ENCODE results near the gene CLCN1.

Gene CLCN1

GRCh38 chr7:143363016-143363937 lies 47.4 kb downstream of the CLCN1 start:
- Histone ChIP-seq H3K4me3 (ENCODE audit: extremely low read depth, insufficient read depth, low read length, poor library complexity, severe bottlenecking) (peak overlapping the region; percentile 62), H3K36me3 (ENCODE audit: control insufficient read depth, insufficient read depth, low read length) (no peaks in the 10 kb centered on the region), H3K27ac (ENCODE audit: low read depth, low read length, severe bottlenecking) (no peak overlapping the region), H3K4me1 (ENCODE audit: control insufficient read depth, insufficient read depth, low read length, poor library complexity, severe bottlenecking) (peaks cover 4% of the 10 kb centered on the region), H3K9me3 (ENCODE audit: control insufficient read depth, low read length) (no peaks in the 10 kb centered on the region)
- 59 to 61% methylated on average over 15 to 17 of the region's 19 CpGs for WGBS, 2 experiments (ENCODE audit: insufficient coverage in 2 of 2)

GRCh38 chr7:143367972-143368371 lies 52.1 kb downstream of the CLCN1 start:
- Histone ChIP-seq H3K4me3 (ENCODE audit: extremely low read depth, insufficient read depth, low read length, poor library complexity, severe bottlenecking) (no peak overlapping the region), H3K9me3 (ENCODE audit: control insufficient read depth, low read length) (no peaks in the 10 kb centered on the region), H3K36me3 (ENCODE audit: control insufficient read depth, insufficient read depth, low read length) (no peaks in the 10 kb centered on the region), H3K4me1 (ENCODE audit: control insufficient read depth, insufficient read depth, low read length, poor library complexity, severe bottlenecking) (peaks cover 10% of the 10 kb centered on the region), H3K27ac (ENCODE audit: low read depth, low read length, severe bottlenecking) (no peak overlapping the region)
- 80 to 95% methylated on average over 3 to 4 of the region's 4 CpGs for WGBS, 2 experiments (ENCODE audit: insufficient coverage in 2 of 2)

DNA sequence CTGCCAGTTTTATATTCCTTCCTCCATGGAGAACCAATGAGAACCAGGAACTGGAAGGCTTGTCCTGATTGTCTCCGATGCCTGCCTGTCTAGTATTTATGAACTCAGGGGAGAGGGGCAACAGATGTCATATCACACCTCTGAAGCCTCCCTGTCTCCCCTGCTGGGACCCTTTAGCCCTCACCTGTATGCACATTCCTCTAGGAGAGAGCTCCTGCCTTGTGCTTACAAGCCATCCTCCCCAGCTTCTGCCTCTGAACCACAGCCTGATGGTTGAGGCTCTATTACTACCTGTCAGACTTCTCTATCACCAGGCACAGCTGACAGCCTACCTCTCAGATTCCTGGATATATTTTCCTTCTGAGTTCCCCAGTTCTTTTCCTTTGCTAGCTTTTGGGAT lies 52.5 kb downstream of the CLCN1 start:
- H3K4me3 ChIP-seq (ENCODE audit: extremely low read depth, insufficient read depth, low read length, poor library complexity, severe bottlenecking) = no peak overlapping the region
- WGBS, 2 experiments (ENCODE audit: insufficient coverage in 2 of 2) = 100% methylated on average over 1 of the region's 1 CpG; no CpG with 5 or more reads in 1 of the 2 experiments
- no peaks in the 10 kb centered on the region for H3K36me3 ChIP-seq (ENCODE audit: control insufficient read depth, insufficient read depth, low read length)
- H3K9me3 ChIP-seq (ENCODE audit: control insufficient read depth, low read length) = no peaks in the 10 kb centered on the region
- no peak overlapping the region for H3K27ac ChIP-seq (ENCODE audit: low read depth, low read length, severe bottlenecking)
- H3K4me1 ChIP-seq (ENCODE audit: control insufficient read depth, insufficient read depth, low read length, poor library complexity, severe bottlenecking) = peaks cover 10% of the 10 kb centered on the region

DNA sequence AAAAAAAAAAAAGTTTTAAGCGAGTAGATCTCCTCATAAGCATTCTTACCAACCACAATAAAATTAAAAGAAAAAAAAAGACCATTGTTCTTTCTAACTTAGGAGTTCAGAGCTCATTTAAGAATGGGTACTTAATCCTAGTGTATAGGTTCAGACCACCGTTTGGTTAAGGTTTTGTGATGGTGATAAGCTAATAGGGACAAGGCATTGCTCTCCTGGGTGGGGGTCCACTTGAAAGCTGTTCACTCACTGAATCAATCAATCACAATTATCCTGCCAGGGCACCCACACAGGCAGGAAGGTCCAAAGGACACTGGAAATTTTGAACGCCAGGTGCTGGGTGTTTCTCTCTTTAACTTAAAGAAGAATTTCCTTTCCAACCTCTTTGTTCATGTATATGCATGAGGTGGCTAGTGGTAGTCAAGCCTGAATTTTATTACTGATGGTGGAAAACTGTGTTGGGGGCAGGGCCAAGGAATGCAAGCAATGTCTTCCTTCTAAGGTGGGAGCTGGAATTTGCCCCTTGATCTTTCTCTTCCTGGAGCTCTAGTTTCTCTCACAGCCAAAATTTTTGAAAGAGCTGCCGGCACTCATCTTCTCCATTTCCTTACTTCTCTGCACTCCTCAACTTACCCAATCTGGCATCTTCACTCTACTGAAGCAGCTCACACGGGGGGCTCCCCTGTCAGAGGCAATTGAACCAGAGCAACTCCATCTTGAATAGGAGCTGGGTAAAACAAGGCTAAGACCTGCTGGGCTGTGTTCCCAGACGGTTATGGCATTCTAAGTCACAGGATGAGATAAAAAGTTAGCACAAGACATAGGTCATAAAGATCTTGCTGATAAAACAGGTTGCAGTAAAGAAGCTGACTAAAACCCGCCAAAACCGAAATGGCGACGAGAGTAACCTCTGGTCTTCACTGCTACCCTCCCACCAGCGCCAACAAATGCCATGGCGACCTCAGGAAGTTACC lies 54.1 kb downstream of the CLCN1 start:
- no peaks in the 10 kb centered on the region for H3K36me3 ChIP-seq (ENCODE audit: control insufficient read depth, insufficient read depth, low read length)

GRCh38 chr7:143372070-143372469 lies 56.2 kb downstream of the CLCN1 start:
- Histone ChIP-seq H3K4me3 (ENCODE audit: extremely low read depth, insufficient read depth, low read length, poor library complexity, severe bottlenecking) (no peak overlapping the region), H3K4me1 (ENCODE audit: control insufficient read depth, insufficient read depth, low read length, poor library complexity, severe bottlenecking) (peaks cover 22% of the 10 kb centered on the region), H3K36me3 (ENCODE audit: control insufficient read depth, insufficient read depth, low read length) (no peaks in the 10 kb centered on the region), H3K27ac (ENCODE audit: low read depth, low read length, severe bottlenecking) (no peak overlapping the region), H3K9me3 (ENCODE audit: control insufficient read depth, low read length) (peaks cover 1% of the 10 kb centered on the region)
- 83 to 93% methylated on average over 4 of the region's 4 CpGs for WGBS, 2 experiments (ENCODE audit: insufficient coverage in 2 of 2)

More for the DNA sequence above, 54.1 kb downstream of the CLCN1 start:
- H3K9me3 ChIP-seq (ENCODE audit: control insufficient read depth, low read length) = no peaks in the 10 kb centered on the region
- WGBS, 2 experiments (ENCODE audit: insufficient coverage in 2 of 2) = 60 to 63% methylated on average over 4 to 7 of the region's 12 CpGs
- H3K4me3 ChIP-seq (ENCODE audit: extremely low read depth, insufficient read depth, low read length, poor library complexity, severe bottlenecking) = no peak overlapping the region
- no peak overlapping the region for H3K27ac ChIP-seq (ENCODE audit: low read depth, low read length, severe bottlenecking)
- peaks cover 10% of the 10 kb centered on the region for H3K4me1 ChIP-seq (ENCODE audit: control insufficient read depth, insufficient read depth, low read length, poor library complexity, severe bottlenecking)

- Histone ChIP-seq H3K36me3 (ENCODE audit: control insufficient read depth, insufficient read depth, low read length) (no peaks in the 10 kb centered on the region), H3K4me3 (ENCODE audit: extremely low read depth, insufficient read depth, low read length, poor library complexity, severe bottlenecking) (no peak overlapping the region), H3K27ac (ENCODE audit: low read depth, low read length, severe bottlenecking) (no peak overlapping the region), H3K4me1 (ENCODE audit: control insufficient read depth, insufficient read depth, low read length, poor library complexity, severe bottlenecking) (peaks cover 22% of the 10 kb centered on the region), H3K9me3 (ENCODE audit: control insufficient read depth, low read length) (peaks cover 3% of the 10 kb centered on the region)
- WGBS, 2 experiments (ENCODE audit: insufficient coverage in 2 of 2) = 81 to 83% methylated on average over 4 of the region's 4 CpGs
Observed at GRCh38 chr7:143373255-143373794, 57.4 kb downstream of the CLCN1 start.

GRCh38 chr7:143374561-143374960 lies 58.6 kb downstream of the CLCN1 start:
- Histone ChIP-seq H3K4me1 (ENCODE audit: control insufficient read depth, insufficient read depth, low read length, poor library complexity, severe bottlenecking) (peaks cover 29% of the 10 kb centered on the region), H3K27ac (ENCODE audit: low read depth, low read length, severe bottlenecking) (no peak overlapping the region), H3K36me3 (ENCODE audit: control insufficient read depth, insufficient read depth, low read length) (no peaks in the 10 kb centered on the region), H3K4me3 (ENCODE audit: extremely low read depth, insufficient read depth, low read length, poor library complexity, severe bottlenecking) (no peak overlapping the region), H3K9me3 (ENCODE audit: control insufficient read depth, low read length) (peaks cover 3% of the 10 kb centered on the region)
- 90 to 100% methylated on average over 3 to 4 of the region's 5 CpGs for WGBS, 2 experiments (ENCODE audit: insufficient coverage in 2 of 2)

DNA sequence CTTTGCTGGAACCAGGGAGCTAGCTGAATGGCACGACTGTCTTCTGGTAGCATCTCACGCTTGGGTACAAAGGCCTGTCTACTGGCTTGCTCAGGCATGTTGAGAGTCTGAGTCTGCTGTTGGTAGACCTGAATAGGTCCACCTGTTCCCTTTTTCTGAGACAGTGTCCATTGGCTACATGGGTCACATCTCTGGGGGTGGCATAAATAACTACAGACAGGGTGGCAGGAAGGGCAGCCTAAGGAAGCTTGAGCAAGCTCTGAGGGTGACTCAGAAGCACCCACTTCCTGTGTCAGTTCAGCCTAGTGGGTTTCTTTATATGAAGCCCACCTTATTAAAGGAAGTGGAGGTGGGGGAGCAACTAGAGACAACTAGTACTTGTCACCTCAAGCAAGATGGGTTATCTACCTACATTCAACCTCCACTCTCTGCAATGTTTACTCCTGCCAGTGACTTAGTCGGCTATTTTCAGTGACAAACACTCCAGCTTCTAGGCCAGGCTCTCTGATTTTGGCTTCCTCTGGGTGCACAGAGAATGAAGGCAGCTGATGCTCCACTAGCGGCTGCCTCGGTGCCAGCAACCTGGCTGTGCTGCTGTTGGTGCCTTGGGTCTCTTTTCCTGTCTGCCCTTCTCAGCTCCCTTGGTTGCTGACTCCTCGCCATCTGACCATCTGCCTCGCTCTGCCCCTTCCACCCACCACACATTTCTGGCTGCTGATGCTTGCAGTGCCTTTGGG lies 59.6 kb downstream of the CLCN1 start:
- H3K27ac ChIP-seq (ENCODE audit: low read depth, low read length, severe bottlenecking) = no peak overlapping the region
- 90 to 95% methylated on average over 7 of the region's 7 CpGs for WGBS, 2 experiments (ENCODE audit: insufficient coverage in 2 of 2)
- H3K36me3 ChIP-seq (ENCODE audit: control insufficient read depth, insufficient read depth, low read length) = no peaks in the 10 kb centered on the region
- H3K9me3 ChIP-seq (ENCODE audit: control insufficient read depth, low read length) = peaks cover 3% of the 10 kb centered on the region
- peaks cover 20% of the 10 kb centered on the region for H3K4me1 ChIP-seq (ENCODE audit: control insufficient read depth, insufficient read depth, low read length, poor library complexity, severe bottlenecking)
- no peak overlapping the region for H3K4me3 ChIP-seq (ENCODE audit: extremely low read depth, insufficient read depth, low read length, poor library complexity, severe bottlenecking)

GRCh38 chr7:143376396-143376795 lies 60.5 kb downstream of the CLCN1 start:
- Histone ChIP-seq H3K9me3 (ENCODE audit: control insufficient read depth, low read length) (peaks cover 3% of the 10 kb centered on the region), H3K4me1 (ENCODE audit: control insufficient read depth, insufficient read depth, low read length, poor library complexity, severe bottlenecking) (peaks cover 19% of the 10 kb centered on the region), H3K27ac (ENCODE audit: low read depth, low read length, severe bottlenecking) (no peak overlapping the region), H3K4me3 (ENCODE audit: extremely low read depth, insufficient read depth, low read length, poor library complexity, severe bottlenecking) (no peak overlapping the region), H3K36me3 (ENCODE audit: control insufficient read depth, insufficient read depth, low read length) (no peaks in the 10 kb centered on the region)
- WGBS, 2 experiments (ENCODE audit: insufficient coverage in 2 of 2) = 33 to 75% methylated on average over 1 of the region's 5 CpGs

Measured in mesodermal cell (in vitro differentiated cells).